PFSK-1 (cell line): ENCODE measurements around the gene RAB26.

Source experiments
- FOXP2 ChIP-seq: optimal IDR thresholded peaks from 2 replicates; pipeline ENCODE3; 2011; ENCODE audit warnings: borderline replicate concordance, control low read depth, inconsistent platforms; ENCODE audit not compliant: insufficient read depth; ENCODE audit errors: extremely low read length, extremely low read depth
- POLR2AphosphoS5 ChIP-seq: IDR thresholded peaks from 2 replicates; pipeline ENCODE4 v1.6.1; 2012; ENCODE audit warnings: low read depth, mild to moderate bottlenecking, control low read depth, low read length, moderate library complexity
- REST ChIP-seq, 2 experiments: IDR thresholded peaks; 2 replicates each; pipeline versions ENCODE4 v1.6.1 to v1.8.0; 2011 to 2012; ENCODE audit warnings: low read depth in 2 of 2, low read length in 2 of 2, control low read depth in 1 of 2, inconsistent platforms in 1 of 2, mild to moderate bottlenecking in 1 of 2, moderate library complexity in 1 of 2; ENCODE audit not compliant: insufficient read depth in 1 of 2
- SIN3A ChIP-seq: IDR thresholded peaks from 2 replicates; pipeline ENCODE4 v1.6.1; 2012; ENCODE audit warnings: mild to moderate bottlenecking, low read length, moderate library complexity, borderline replicate concordance; ENCODE audit not compliant: insufficient read depth
- TAF1 ChIP-seq: IDR thresholded peaks from 2 replicates; pipeline ENCODE4 v1.6.1; 2012; ENCODE audit warnings: low read length, control low read depth, borderline replicate concordance; ENCODE audit not compliant: insufficient read depth

RAB26 gene

GRCh38 chr16:2194852-2195321, 46.5 kb downstream of the RAB26 start:
- TF ChIP-seq FOXP2 = peak; percentile 31
- no peak for TF ChIP-seq REST (IDR thresholded peaks at IDR 0.05; ENCODE audit: insufficient read depth in 1 of 2, low read depth in 2 of 2, low read length in 2 of 2)

GRCh38 chr16:2195322-2196161, 47.1 kb downstream of the RAB26 start:
- TF ChIP-seq TAF1 (no peak), REST (IDR thresholded peaks at IDR 0.05; ENCODE audit: insufficient read depth in 1 of 2, low read depth in 2 of 2, low read length in 2 of 2) (no peak), FOXP2 (no peak), POLR2AphosphoS5 (no peak), SIN3A (no peak)

- no peak for TF ChIP-seq POLR2AphosphoS5
- no peak for TF ChIP-seq SIN3A
- no peak for TF ChIP-seq FOXP2
- TF ChIP-seq TAF1 = no peak
- TF ChIP-seq REST (IDR thresholded peaks at IDR 0.05; ENCODE audit: insufficient read depth in 1 of 2, low read depth in 2 of 2, low read length in 2 of 2) = no peak
Observed at GRCh38 chr16:2196162-2196980, 47.9 kb downstream of the RAB26 start, which contains the start of gene CASKIN1. CASKIN1 (minus strand) TSS chr16:2196605; CDS start chr16:2196432, 173 bp downstream.

GRCh38 chr16:2196981-2197511, 48.6 kb downstream of the RAB26 start:
- no peak for TF ChIP-seq POLR2AphosphoS5

- TF ChIP-seq REST (IDR thresholded peaks at IDR 0.05; ENCODE audit: insufficient read depth in 1 of 2, low read depth in 2 of 2, low read length in 2 of 2) = no peak
- TF ChIP-seq FOXP2 = no peak
- TF ChIP-seq TAF1 = no peak
- no peak for TF ChIP-seq SIN3A
- no peak for TF ChIP-seq POLR2AphosphoS5
Observed at GRCh38 chr16:2197765-2198164, 49.3 kb downstream of the RAB26 start.
